ENCODE data around the gene PLP2.

Gene PLP2

DNA sequence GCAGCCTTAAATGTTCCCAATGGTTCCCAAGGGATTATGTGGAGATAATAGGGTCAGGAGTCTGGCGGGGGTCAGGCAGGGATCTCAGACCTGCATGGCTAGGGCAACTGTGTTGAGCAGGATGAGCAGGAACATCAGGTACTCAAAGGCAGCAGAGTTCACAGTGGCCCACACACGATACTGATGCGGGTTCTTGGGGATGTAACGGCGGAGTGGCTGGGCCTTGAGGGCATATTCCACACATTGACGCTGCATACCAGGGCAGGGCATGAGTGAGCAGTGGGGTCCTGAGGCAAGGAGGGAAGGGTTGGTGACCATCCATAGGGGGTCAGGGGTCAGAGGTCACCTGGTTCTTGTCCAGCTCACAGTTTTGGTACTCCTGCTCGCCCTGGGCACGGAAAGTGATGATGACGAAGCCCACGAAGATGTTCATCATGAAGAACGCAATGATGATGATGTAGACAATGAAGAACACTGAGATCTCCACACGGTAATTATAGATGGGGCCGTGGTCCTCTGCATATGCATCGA, 43.4 kb downstream of the PLP2 start:
- H3K9ac ChIP-seq (ENCODE audit: low read depth, low read length, poor library complexity, severe bottlenecking): no peak overlapping the region
- no peak overlapping the region for H2AFZ ChIP-seq (ENCODE audit: low read length)
- no peaks in the 10 kb centered on the region for H3K9me3 ChIP-seq (ENCODE audit: insufficient read depth, low read depth, low read length)
- no peaks in the 10 kb centered on the region for H3K79me2 ChIP-seq (ENCODE audit: insufficient read depth, low read length)
- no peaks in the 10 kb centered on the region for H4K20me1 ChIP-seq (ENCODE audit: insufficient read depth, low read length, poor library complexity, severe bottlenecking)
- H3K4me1 ChIP-seq (ENCODE audit: insufficient read depth, low read length, poor library complexity, severe bottlenecking): no peaks in the 10 kb centered on the region
- H3K36me3 ChIP-seq (ENCODE audit: insufficient read depth, low read length): no peaks in the 10 kb centered on the region
- H3K4me2 ChIP-seq (ENCODE audit: low read depth, low read length, poor library complexity, severe bottlenecking): no peak overlapping the region
- H3K27me3 ChIP-seq (ENCODE audit: insufficient read depth, low read length, poor library complexity, severe bottlenecking): no peaks in the 10 kb centered on the region
- no peak overlapping the region for H3K4me3 ChIP-seq (ENCODE audit: low read length, poor library complexity, severe bottlenecking)
- H3F3A ChIP-seq (ENCODE audit: low read depth): no peaks in the 10 kb centered on the region
- H3K9me2 ChIP-seq (replicated peaks; ENCODE audit: low read depth, low read length): no peaks in the 10 kb centered on the region
- no peak for TF ChIP-seq EZH2phosphoT487 (IDR thresholded peaks at IDR 0.05; ENCODE audit: borderline replicate concordance)
- TF ChIP-seq, protein P1, sequence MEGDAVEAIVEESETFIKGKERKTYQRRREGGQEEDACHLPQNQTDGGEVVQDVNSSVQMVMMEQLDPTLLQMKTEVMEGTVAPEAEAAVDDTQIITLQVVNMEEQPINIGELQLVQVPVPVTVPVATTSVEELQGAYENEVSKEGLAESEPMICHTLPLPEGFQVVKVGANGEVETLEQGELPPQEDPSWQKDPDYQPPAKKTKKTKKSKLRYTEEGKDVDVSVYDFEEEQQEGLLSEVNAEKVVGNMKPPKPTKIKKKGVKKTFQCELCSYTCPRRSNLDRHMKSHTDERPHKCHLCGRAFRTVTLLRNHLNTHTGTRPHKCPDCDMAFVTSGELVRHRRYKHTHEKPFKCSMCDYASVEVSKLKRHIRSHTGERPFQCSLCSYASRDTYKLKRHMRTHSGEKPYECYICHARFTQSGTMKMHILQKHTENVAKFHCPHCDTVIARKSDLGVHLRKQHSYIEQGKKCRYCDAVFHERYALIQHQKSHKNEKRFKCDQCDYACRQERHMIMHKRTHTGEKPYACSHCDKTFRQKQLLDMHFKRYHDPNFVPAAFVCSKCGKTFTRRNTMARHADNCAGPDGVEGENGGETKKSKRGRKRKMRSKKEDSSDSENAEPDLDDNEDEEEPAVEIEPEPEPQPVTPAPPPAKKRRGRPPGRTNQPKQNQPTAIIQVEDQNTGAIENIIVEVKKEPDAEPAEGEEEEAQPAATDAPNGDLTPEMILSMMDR (conservative IDR thresholded peaks at IDR 0.05; ENCODE audit: low read length): no peak

DNA sequence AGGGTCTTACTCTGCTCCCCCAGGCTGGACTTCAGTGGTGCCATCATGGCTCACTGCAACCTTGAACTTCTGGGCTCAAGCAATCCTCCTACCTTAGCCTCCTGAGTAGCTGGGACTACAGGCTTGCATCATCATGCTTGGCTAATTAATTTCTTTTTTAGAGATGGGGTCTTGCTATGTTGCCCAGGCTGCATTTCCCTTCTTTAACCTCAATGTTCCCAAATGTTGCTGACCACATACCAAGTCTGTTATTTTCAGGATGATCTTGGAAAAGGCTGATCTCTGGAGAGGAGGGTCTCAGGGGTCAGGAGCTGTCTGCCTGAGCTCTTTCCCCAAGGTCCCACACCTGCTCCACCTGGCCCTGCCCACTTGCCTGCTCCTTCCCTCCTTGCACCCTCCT, 48.4 kb downstream of the PLP2 start:
- H3K36me3 ChIP-seq (ENCODE audit: insufficient read depth, low read length): no peaks in the 10 kb centered on the region
- no peak overlapping the region for H3K4me2 ChIP-seq (ENCODE audit: low read depth, low read length, poor library complexity, severe bottlenecking)
- TF ChIP-seq, protein P1 (conservative IDR thresholded peaks at IDR 0.05; ENCODE audit: low read length): no peak
- TF ChIP-seq EZH2phosphoT487 (IDR thresholded peaks at IDR 0.05; ENCODE audit: borderline replicate concordance): no peak

DNA sequence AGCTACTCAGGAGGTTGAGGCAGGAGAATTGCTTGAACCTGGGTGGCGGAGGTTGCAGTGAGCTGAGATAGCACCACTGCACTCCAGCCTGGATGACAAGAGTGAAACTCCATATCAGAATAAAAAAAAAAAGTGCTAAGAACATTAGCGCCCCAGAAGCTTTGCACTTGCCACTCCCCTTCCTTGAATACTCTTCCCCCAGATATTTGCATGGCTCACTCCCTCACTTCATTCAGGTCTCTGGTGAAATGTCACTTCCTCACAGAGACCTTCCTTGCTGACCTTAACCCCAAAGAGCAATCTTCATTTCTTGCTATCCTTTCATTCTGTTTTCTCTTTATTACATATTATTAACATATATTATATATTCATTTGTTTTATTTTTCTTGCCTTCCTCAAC, 50.2 kb downstream of the PLP2 start:
- H3K4me1 ChIP-seq (ENCODE audit: insufficient read depth, low read length, poor library complexity, severe bottlenecking): no peaks in the 10 kb centered on the region
- H3K4me2 ChIP-seq (ENCODE audit: low read depth, low read length, poor library complexity, severe bottlenecking): no peak overlapping the region
- H3K9ac ChIP-seq (ENCODE audit: low read depth, low read length, poor library complexity, severe bottlenecking): no peak overlapping the region
- H3K9me2 ChIP-seq (replicated peaks; ENCODE audit: low read depth, low read length): no peaks in the 10 kb centered on the region
- H3K9me3 ChIP-seq (ENCODE audit: insufficient read depth, low read depth, low read length): no peaks in the 10 kb centered on the region
- no peaks in the 10 kb centered on the region for H3K79me2 ChIP-seq (ENCODE audit: insufficient read depth, low read length)
- no peaks in the 10 kb centered on the region for H3K36me3 ChIP-seq (ENCODE audit: insufficient read depth, low read length)
- no peak overlapping the region for H3K4me3 ChIP-seq (ENCODE audit: low read length, poor library complexity, severe bottlenecking)
- H3K27me3 ChIP-seq (ENCODE audit: insufficient read depth, low read length, poor library complexity, severe bottlenecking): no peaks in the 10 kb centered on the region
- TF ChIP-seq, protein P1 (conservative IDR thresholded peaks at IDR 0.05; ENCODE audit: low read length): no peak
- no peaks in the 10 kb centered on the region for H3F3A ChIP-seq (ENCODE audit: low read depth)
- H4K20me1 ChIP-seq (ENCODE audit: insufficient read depth, low read length, poor library complexity, severe bottlenecking): no peaks in the 10 kb centered on the region
- no peak overlapping the region for H2AFZ ChIP-seq (ENCODE audit: low read length)

More for the DNA sequence above, 48.4 kb downstream of the PLP2 start:
- Histone ChIP-seq H3K9me2 (replicated peaks; ENCODE audit: low read depth, low read length) (no peaks in the 10 kb centered on the region), H3K79me2 (ENCODE audit: insufficient read depth, low read length) (no peaks in the 10 kb centered on the region), H3F3A (ENCODE audit: low read depth) (no peaks in the 10 kb centered on the region), H3K9me3 (ENCODE audit: insufficient read depth, low read depth, low read length) (no peaks in the 10 kb centered on the region), H3K4me3 (ENCODE audit: low read length, poor library complexity, severe bottlenecking) (no peak overlapping the region), H4K20me1 (ENCODE audit: insufficient read depth, low read length, poor library complexity, severe bottlenecking) (no peaks in the 10 kb centered on the region), H2AFZ (ENCODE audit: low read length) (no peak overlapping the region), H3K27me3 (ENCODE audit: insufficient read depth, low read length, poor library complexity, severe bottlenecking) (no peaks in the 10 kb centered on the region), H3K9ac (ENCODE audit: low read depth, low read length, poor library complexity, severe bottlenecking) (no peak overlapping the region), H3K4me1 (ENCODE audit: insufficient read depth, low read length, poor library complexity, severe bottlenecking) (no peaks in the 10 kb centered on the region)

Measured in Loucy (cell line).